Stimulated activated naive B cell treated with anti-CD40 and anti-IgM and Interleukin-4, amounts not matched to agents 10 μg/mL and 1 μg/mL and 100 μg/mL, for 72 hours (primary cell): ENCODE results near the gene POLR2J.
A peak's percentile ranks its signal among the peaks of the same experiment; 100 is the strongest.
"Not testable (repeated sequence)": the region's sequence is repeated elsewhere in the genome, so short reads cannot be mapped to it uniquely, and the experiment has no call there.

Experiments used
- ATAC-seq, 2 donors: fragments of 150-1000 bp; cut with Tn5 transposase; replicated peaks; 2 replicates each; pipeline ENCODE4 v1.10.0; 2021; ENCODE audit warnings: moderate library complexity in 1 of 2
- DNase-seq: peaks from one replicate; pipeline ENCODE4 v3.0.0; 2021
- H3K27ac Mint-ChIP-seq: one replicate; pipeline ENCODE4 v1.8.0; 2022; ENCODE audit warnings: mild to moderate bottlenecking, mixed read lengths
- H3K27me3 Mint-ChIP-seq, 2 donors: one replicate each; pipeline ENCODE4 v1.8.0; 2022; ENCODE audit warnings: mixed read lengths in 2 of 2
- H3K36me3 Mint-ChIP-seq, 2 donors: one replicate each; pipeline ENCODE4 v1.8.0; 2022; ENCODE audit warnings: mixed read lengths in 2 of 2, mild to moderate bottlenecking in 1 of 2
- H3K4me1 Mint-ChIP-seq, 2 donors: one replicate each; pipeline ENCODE4 v1.8.0; 2022; ENCODE audit warnings: mixed read lengths in 2 of 2, mild to moderate bottlenecking in 1 of 2
- H3K4me3 Mint-ChIP-seq, 2 donors: one replicate each; pipeline ENCODE4 v1.8.0; 2022; ENCODE audit warnings: mild to moderate bottlenecking in 2 of 2, mixed read lengths in 2 of 2, moderate library complexity in 1 of 2
- H3K9me3 Mint-ChIP-seq, 2 donors: one replicate each; pipeline ENCODE4 v1.8.0; 2022; ENCODE audit warnings: mixed read lengths in 2 of 2, mild to moderate bottlenecking in 1 of 2

Gene POLR2J

DNA sequence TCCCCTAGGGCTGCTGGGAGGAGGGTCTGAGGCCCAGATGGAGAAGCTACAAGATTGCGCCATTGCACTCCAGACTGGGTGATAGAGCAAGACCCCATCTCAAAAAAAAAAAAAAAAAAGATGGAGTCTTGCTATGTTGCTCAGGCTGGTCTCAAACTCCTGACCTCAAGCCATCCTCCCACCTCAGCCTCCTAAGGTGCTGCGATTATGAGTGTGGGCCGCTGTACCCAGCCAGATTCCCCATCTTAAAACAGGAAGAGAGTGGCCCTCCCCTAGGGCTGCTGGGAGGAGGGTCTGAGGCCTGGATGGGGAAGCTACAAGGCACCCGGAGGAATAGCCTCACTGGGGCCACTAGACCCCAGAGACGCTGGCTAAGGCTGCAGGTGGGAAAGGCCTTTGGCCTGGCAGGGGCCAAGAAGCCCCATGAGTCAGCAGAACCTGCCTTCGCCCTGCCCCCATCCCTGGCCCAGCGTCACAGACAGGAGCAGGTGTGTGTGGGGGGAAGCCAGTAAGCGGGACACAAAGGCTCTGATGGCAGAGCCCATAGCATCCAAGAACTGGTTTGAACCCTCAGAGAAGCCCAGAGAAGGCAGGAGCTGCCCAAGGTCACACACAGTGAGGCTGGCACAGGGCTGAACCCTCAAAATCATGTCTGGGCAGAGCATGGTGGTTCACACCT lies 28.8 kb upstream of the POLR2J start:
- H3K4me1 Mint-ChIP-seq, H3K4me3 Mint-ChIP-seq, H3K27ac Mint-ChIP-seq, DNase-seq, H3K36me3 Mint-ChIP-seq, H3K9me3 Mint-ChIP-seq, H3K27me3 Mint-ChIP-seq, ATAC-seq: not testable (repeated sequence)

DNA sequence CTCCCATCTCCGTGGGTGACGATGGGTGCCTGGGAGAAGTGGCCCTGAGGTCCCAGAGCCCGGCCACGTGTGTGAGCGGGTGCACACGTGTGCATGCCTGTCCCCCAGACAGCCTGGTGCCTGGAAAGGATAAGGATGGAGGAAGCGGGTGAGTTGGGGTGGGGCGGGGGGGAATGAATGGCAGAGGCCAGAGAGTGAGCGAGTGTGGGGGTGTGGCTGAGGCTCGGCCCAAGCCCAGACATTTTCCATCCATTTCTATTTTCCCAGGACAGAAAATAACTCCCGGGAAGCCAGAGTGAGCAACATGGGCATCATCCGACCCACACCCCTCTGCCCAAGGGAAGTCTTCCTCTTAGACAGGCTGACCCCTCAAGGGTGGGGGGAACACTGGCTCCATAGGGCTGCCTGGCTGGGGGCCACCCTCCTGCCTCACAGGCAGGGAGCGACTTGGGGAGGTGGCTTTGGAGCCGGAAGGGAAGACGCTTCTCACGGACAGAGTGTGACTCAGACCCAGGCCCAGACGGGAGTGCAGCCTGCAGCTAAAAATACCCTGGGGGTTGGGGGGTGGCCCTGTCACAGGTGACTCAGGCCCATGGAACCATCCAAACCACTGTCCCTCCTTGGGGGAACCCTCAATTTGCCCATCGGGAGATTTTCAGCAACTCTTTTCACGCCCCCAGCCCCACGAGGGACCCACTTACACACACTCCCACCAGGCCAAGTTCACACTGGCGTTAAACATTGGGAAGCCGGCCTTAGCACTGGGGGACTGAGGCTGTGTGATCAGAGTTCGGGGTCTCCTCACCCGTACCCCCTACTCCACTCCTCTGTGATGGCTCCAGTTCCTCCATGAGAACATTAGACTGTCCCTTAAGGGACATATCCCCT lies 26.8 kb upstream of the POLR2J start:
- not testable (repeated sequence) for H3K4me1 Mint-ChIP-seq, H3K4me3 Mint-ChIP-seq, H3K9me3 Mint-ChIP-seq, H3K27me3 Mint-ChIP-seq, H3K27ac Mint-ChIP-seq, DNase-seq, H3K36me3 Mint-ChIP-seq
- peak in 1 of 2 donors; percentile 18 for ATAC-seq

- H3K9me3 Mint-ChIP-seq, H3K27ac Mint-ChIP-seq, H3K4me1 Mint-ChIP-seq, H3K36me3 Mint-ChIP-seq, H3K4me3 Mint-ChIP-seq, H3K27me3 Mint-ChIP-seq, DNase-seq, ATAC-seq: not testable (repeated sequence)
These were observed 24.4 kb upstream of the POLR2J start for GRCh38 chr7:102503141-102503540.

- H3K27ac Mint-ChIP-seq, ATAC-seq, H3K9me3 Mint-ChIP-seq, DNase-seq, H3K4me1 Mint-ChIP-seq, H3K4me3 Mint-ChIP-seq, H3K27me3 Mint-ChIP-seq, H3K36me3 Mint-ChIP-seq: not testable (repeated sequence)
These were observed 19.6 kb upstream of the POLR2J start for GRCh38 chr7:102498321-102498720.

DNA sequence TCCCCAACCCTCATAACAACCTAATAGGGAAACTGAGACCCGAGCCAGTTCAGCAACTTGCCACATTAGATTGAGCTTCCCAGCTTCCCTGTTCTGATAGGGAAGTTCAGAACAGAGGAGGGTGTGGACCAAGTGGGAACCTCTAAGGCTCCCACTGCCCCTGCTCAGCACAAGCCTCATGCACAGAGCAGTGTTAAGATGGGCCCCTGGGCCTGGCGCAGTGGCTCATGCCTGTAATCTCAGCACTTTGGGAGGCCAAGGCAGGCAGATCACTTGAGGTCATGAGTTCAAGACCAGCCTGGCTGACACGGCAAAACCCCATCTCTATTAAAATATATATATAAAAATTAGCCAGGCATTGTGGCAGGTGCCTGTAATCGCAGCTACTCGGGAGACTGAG lies 18.6 kb upstream of the POLR2J start:
- H3K36me3 Mint-ChIP-seq, ATAC-seq, H3K4me3 Mint-ChIP-seq, H3K27ac Mint-ChIP-seq, H3K4me1 Mint-ChIP-seq, DNase-seq, H3K9me3 Mint-ChIP-seq, H3K27me3 Mint-ChIP-seq: not testable (repeated sequence)

DNA sequence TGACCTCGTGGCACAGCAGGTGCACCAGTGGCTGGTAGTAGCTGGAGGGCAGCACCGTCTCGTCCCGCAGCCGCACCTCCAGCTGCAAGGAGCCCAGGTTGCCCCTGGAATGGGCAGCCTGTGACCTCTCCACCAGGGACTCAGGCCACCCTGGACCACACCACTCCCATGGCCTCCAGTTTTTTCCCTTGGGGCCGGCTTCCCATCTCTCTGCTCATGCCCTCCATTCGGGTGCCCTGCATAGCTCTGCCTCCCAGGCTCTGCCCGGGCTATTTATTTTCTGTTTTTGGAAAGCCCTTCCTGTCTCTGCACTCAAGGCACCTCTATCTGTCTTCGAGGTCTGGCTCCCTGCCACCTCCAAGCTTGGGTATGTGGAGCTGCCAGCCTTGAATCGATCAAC lies 18.1 kb upstream of the POLR2J start:
- not testable (repeated sequence) for H3K36me3 Mint-ChIP-seq, H3K9me3 Mint-ChIP-seq, H3K27me3 Mint-ChIP-seq, H3K27ac Mint-ChIP-seq, DNase-seq, H3K4me1 Mint-ChIP-seq, ATAC-seq, H3K4me3 Mint-ChIP-seq

GRCh38 chr7:102494473-102495149 lies 15.9 kb upstream of the POLR2J start:
- not testable (repeated sequence) for H3K27ac Mint-ChIP-seq, H3K9me3 Mint-ChIP-seq, H3K4me3 Mint-ChIP-seq, H3K36me3 Mint-ChIP-seq, DNase-seq, H3K27me3 Mint-ChIP-seq, H3K4me1 Mint-ChIP-seq
- peak; percentile 75 to 80 for ATAC-seq

GRCh38 chr7:102494026-102494425 lies 15.3 kb upstream of the POLR2J start:
- not testable (repeated sequence) for DNase-seq, H3K36me3 Mint-ChIP-seq, H3K9me3 Mint-ChIP-seq, H3K27ac Mint-ChIP-seq, H3K4me3 Mint-ChIP-seq, H3K4me1 Mint-ChIP-seq, H3K27me3 Mint-ChIP-seq
- ATAC-seq = peak in 1 of 2 donors; percentile 7

DNA sequence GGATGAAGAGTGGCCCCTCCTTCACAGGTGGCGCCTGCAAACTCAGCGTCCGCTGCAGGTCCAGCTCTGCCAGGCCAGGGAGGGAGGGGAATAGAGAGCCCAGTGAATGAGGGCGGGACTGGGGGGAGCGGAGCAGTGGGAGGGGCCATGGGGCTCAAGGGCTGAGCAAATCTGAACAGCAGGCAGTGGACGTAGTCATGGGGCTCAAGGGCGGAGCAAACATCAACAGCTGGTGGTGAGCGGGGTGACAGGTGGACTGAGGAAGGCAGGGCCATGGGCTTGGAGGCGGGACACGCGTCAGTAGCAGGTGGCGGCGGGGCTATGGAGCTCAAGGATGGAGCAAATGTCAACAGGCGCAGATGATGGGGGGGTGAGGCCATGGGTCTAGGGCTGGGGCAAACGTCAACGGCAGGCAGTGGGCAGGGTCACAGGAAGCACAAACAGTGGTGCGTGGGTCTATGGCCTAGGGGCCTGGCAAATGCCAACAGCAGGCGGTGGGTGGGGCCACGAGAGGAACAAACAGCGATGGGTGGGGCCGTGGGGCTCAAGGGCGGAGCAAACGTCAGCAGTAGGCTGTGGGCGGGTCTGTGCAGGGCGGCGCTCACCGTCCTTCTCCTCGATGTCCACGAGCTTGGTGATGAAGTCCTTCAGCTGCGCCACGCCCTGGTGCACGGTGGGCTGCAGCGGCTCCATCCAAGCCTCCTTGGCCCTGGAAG lies 14.7 kb upstream of the POLR2J start:
- not testable (repeated sequence) for DNase-seq, H3K4me3 Mint-ChIP-seq, H3K4me1 Mint-ChIP-seq, H3K9me3 Mint-ChIP-seq, H3K36me3 Mint-ChIP-seq, H3K27ac Mint-ChIP-seq, H3K27me3 Mint-ChIP-seq
- peak; percentile 50 to 58 for ATAC-seq

GRCh38 chr7:102490529-102491075 lies 11.9 kb upstream of the POLR2J start:
- peak; percentile 64 to 67 for ATAC-seq
- DNase-seq = peak; percentile 61
- not testable (repeated sequence) for H3K27me3 Mint-ChIP-seq, H3K36me3 Mint-ChIP-seq, H3K9me3 Mint-ChIP-seq, H3K27ac Mint-ChIP-seq, H3K4me3 Mint-ChIP-seq, H3K4me1 Mint-ChIP-seq

DNA sequence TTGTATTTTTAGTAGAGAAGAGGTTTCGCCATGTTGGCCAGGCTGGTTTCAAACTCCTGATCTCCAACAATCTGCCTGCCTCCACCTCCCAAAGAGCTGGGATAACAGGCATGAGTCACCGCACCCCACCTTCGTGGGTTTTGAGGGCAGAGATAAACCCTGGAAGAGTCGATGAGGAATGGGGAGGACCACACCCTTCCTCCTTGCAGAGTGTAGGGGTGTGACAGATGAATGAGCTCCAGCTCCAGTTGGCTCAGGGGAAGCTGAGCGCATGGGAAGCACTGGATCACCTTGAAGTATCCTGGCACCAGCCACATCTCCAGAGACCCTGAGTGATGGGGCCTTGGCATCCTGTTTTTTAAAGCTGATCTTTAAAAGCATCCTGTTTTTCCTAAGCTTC lies 5.6 kb upstream of the POLR2J start:
- not testable (repeated sequence) for H3K9me3 Mint-ChIP-seq, H3K27me3 Mint-ChIP-seq, ATAC-seq, DNase-seq, H3K4me1 Mint-ChIP-seq, H3K27ac Mint-ChIP-seq, H3K4me3 Mint-ChIP-seq, H3K36me3 Mint-ChIP-seq

DNA sequence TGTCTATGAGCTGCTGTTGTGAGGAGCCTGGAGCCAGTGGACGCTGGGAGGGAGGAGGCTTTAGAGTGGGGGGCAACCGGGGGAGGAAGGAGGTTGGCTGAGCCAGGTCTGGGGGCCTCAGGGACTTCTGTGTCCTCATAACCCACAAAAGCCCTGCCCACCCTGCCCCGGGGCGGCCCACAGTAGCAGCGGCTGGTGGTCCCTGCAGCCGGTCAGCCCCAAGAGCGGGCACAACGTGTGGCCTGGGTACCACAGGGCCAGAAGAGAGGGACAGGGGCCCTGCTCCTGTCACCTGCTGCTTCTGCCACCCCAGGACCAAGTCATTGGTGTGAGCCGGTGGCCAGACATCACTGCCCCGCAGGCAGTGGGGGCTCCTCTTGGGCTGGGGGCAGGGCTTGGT lies 3.2 kb upstream of the POLR2J start:
- H3K27me3 Mint-ChIP-seq, DNase-seq, H3K36me3 Mint-ChIP-seq, H3K9me3 Mint-ChIP-seq, H3K27ac Mint-ChIP-seq, H3K4me3 Mint-ChIP-seq, H3K4me1 Mint-ChIP-seq, ATAC-seq: not testable (repeated sequence)

DNA sequence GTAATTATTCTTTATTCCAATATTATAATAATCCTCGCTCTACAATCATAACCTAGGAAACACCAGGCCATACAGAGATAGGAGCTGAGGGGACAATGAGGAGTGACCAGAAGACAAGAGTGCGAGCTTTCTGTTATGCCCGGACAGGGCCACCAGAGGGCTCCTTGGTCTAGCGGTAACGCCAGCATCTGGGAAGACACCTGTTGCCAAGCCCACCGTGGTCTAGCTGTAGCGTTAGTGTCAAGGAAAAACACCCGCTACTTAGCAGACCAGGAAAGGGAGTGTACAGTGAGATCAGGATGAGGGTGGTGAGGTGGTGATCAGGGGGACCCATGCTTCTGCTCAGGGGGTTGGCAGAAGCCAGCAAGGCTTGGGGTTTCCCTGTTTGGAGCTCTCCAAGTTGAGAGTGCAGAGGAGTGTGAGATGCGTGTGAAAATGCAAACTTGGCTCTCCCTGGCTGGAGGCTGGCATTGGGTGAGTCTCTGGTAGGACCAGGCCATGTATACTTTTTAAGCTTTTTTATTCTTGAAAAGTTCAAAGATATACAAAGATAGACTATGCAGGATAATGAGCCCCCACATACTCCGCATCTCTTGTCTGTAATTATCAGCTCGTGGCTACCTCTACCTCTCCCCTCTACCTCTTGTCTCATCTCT lies 1.4 kb upstream of the POLR2J start:
- ATAC-seq, H3K4me1 Mint-ChIP-seq, H3K9me3 Mint-ChIP-seq, H3K36me3 Mint-ChIP-seq, H3K27ac Mint-ChIP-seq, H3K27me3 Mint-ChIP-seq: not testable (repeated sequence)
- peak overlapping the region; percentile 69 to 79 for H3K4me3 Mint-ChIP-seq
- peak; percentile 49 for DNase-seq

DNA sequence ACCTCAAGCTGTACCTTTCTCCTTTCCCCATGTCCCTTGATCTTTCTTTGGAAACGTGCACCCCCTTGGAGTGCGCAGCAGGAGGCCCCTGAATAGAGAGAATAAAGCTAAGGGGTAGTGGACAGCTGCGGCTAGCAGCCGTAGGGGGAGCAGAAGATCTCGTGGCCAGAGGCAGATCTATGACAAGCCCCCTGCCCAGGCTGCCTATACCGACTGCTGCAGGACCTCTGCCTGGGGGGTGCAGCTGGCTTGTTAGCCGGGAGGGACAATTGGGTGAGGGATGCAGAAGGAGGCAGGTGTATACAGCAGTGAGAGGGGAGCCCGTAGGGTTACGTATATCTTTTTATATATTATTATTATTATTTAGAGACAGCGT lies 475 bp upstream of the POLR2J start:
- not testable (repeated sequence) for H3K4me1 Mint-ChIP-seq, DNase-seq, H3K27ac Mint-ChIP-seq, H3K36me3 Mint-ChIP-seq, H3K27me3 Mint-ChIP-seq, H3K9me3 Mint-ChIP-seq, H3K4me3 Mint-ChIP-seq
- ATAC-seq = peak; percentile 26 to 30
